GM21367 (cell line): ENCODE results near the gene MALL.
"Not testable (repeated sequence)": the region's sequence is repeated elsewhere in the genome, so short reads cannot be mapped to it uniquely, and the experiment has no call there.

Experiments used
- ATAC-seq: cut with Tn5 transposase; IDR thresholded peaks from one replicate; pipeline ENCODE4 v1.9.1; 2021; ENCODE audit not compliant: unreplicated experiment

Gene MALL

DNA sequence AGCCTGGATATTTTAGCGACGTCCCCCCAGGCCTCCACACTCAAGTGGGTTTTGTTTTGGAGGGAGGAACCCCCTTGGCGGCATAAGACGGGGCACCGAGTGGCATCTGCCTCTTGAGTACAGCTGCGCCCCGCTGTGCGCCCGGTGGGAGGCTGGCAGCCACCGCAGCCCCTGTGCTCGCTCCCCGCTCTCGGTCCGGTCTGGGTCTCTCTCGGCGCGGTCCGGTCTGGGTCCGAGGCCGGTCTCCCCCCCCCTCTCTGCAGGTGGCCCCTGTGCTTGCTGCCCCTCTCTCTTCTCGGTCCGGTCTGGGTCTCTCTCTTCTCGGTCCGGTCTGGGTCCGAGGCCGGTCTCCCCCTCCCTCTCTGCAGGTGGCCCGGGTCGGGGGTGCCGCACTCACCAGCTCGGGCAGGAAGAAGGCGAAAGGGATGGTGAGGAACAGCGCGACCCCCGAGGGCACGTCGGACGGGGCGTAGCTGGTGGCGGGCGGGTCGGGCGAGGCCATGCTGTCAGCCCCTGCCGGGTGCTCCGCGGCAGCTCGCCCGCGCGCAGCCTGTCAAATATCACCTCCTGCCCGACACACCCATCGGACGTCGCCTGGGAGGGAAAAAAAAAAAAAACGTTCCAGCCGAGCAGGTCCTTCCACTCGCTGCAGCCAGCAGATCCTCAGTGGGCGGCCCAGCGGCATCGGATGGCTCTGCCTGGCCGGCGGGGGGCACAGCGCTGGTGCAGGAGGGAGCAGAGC, at the start of gene MALL:
Gene MALL (minus strand): TSS at position 532 of the 742 bp plus-strand sequence. CDS start 30 bp downstream, at position 502.
- no peak for ATAC-seq

DNA sequence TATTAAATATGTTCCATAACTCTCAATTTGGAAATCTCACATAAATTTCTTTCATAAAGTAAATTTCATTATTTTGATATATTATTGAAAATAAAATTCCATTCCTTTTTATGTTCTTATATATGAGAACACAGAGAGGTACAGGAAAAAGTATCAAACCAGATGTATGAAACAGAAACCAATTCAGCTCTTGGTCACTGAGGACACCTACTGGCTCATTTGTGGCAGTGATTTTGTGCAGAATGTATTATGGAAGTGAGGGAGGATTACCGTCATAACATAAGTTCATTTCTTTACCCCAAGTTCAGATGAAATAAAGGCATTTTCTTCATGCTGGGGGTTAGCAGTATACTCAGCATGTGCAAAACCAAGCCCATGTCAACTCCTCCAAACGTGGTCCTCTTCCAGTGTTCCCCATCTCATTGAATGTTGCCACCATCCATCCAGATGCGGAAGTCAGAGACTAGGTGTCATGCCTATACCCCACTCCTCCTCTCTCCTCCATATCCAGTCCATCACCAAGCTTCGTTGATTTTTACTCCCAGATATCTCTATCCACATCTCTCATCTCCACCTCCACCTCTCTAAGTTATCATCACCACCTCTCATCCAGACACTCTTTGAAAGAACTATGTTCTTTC, 41.7 kb upstream of the MALL start:
- ATAC-seq, result peak; percentile 87

DNA sequence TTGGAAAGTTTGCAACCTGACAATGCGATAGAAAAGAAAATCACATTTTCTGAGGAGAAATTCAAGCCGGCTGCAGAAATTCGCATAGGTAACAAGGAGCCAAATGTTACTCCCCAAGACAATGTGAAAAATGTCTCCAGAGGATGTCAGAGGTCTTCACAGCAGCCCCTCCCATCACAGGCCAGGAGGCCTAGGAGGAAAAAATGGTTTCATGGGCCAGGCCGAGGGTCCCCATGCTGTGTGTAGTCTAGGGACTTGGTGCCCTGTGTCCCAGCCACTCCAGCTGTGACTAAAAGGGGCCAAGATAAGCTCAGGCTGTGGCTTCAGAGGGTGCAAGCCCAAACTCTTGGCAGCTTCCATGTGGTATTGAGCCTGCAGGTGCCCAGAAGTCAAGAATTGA, 39.2 kb upstream of the MALL start:
- ATAC-seq, result not testable (repeated sequence)

DNA sequence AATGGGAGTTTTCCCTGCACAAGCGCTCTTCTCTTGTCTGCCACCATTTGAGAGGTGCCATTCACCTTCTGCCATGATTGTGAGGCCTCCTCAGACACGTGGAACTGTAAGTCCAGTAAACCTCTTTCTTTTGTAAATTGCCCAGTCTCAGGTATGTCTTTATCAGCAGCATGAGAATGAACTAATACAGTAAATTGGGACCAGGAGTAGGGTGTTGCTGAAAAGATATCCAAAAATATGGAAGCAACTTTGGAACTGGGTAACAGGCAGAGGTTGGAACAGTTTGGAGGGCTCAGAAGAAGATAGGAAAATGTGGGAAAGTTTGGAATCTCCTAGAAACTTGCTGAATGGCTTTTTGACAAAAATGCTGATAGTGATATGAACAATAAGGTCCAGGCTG, 38.6 kb upstream of the MALL start:
- ATAC-seq, result not testable (repeated sequence)

DNA sequence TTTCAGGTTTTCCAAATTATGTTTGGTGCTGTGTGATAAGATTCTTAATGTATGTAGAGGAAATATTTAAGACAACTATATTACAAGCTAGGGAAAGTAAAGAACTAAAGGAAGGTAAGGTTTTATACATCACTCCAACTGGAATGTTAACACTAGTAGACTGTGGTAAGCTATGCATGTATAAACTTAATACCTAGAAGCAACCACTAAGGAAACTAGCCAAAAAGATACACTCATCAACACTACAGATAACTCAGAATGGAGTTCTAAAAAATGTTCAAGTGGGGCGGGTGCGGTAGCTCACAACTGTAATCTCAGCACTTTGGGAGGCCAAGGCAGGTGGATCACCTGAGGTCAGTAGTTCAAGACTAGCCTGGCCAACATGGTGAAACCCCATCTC, 37.8 kb upstream of the MALL start:
- no peak for ATAC-seq

DNA sequence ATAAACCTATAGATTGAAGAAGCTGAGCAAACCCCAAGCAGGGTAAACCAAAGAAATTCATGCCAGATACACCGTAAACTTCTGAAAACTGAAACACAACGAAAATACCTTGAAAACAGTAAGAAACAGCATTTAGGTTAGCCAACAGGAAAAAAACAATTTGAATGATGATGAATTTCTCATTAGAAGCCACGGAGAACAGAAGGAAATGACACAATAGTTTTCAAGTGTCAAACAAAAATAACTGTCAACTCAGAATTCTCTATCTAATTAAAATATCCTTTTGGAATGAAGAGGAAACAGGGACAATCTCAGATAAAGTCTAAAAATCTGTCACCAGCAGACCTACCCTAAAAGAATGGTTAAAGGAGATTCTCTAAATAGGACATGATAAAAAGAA, 37.3 kb upstream of the MALL start:
- no peak for ATAC-seq

DNA sequence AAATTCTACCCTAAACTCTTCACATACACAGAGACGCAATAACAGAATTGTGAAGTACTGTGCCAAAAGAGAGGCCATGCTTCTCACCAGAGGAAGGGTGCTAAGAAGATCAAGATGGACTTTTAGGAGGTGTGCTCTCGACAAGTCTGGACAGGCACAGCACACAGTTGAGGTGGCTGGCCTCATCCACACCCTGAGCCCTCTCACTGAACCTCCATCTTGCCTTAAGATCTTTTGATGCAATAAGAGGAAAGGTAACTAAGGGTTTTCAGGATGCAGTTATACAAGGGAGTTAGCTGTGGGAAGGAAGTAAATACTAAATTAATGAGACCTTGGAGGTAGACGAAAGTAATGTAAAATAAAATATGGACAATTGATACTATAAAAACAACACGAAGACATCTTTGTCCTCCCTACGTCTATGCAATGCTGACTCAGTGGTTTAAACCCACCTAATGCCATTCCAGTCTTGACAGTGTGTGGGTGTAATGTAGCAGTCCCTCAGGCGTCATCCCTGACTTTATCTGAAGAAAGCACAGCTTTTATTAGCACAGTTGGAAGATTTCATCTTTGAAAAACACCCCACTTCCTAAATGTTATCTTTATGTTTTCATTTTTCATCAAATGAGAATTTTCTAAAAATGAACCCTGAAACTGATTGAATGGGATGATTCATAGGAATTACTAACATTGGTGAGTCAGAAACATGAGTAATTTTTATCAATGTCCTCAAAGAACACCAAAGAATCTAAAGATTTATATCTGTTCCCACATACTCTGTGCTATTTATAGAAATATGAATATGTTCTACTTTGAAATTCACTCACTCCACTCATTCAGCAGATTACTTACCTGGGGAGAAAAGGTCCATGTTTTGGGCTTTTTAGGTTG, 34.0 kb upstream of the MALL start:
- ATAC-seq, result no peak

DNA sequence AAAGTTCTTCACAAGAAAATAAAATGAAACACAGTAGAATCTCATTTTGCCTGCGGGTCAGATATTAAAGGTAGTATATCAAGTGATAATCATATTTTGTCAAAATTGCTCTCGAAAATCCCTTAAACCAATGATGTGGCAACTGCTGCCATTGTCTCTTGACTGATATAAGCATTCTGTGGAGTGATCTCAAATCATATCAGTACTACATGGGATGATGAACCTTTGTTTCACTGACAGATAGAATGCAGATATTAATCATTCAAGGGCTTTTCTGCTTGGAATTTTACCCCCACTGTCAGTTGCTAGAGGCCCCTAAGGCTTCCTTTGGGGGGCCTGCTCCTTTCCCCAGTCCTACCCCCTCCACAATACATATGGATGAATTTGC, 31.3 kb upstream of the MALL start:
- ATAC-seq, result no peak

DNA sequence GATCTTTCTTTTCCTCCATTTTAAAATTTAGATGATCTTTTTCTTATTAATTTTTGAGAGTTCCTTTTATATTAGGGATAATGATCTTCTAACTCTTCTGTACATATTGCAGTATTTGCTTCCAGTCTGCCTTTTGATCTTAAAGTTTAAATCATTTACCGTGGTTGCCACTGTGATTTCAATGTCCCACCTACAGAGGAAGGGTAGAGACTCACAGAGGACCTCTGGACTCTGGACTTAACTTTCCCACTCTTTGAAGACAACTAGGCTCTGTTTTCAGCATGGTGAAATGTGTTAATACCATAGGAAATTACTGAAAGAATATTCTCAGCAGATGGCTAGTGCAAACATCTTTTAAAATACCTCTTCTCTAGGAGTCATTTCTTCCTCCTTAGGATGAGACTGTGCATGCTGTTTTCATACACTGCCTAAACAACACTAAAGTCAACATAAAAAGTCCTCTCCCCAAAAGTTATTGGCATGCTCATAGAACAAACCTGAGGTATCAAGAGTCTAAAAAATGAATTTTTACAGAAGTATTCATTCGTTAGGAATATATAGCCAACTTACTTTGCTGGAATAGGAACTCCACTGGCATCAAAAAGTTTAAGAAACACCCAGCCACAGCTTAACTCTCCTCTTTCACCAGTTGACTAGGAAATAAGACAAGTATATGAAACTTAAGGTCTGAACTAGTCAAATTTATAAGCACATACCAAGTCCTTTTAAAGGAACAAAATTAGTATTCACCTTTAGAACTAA, 30.7 kb upstream of the MALL start:
- no peak for ATAC-seq

DNA sequence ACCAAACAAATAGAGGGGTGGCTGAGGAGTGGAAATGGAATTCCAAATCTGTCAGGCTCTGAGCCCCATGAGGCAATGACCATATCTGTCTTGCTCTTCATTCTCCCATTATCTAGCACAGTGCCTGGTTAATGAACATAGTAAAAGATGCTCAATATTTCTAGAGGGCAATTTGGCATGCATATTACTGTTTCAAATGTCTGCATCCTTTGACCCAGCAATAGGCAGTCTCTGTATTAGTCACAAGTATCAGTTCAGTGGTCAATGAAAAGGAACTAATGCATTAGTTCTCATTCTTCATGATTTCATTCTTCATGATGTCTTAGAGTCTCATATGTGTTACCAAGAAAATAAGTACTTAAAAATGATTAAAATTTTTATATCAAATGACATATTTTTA, 28.4 kb upstream of the MALL start:
- no peak for ATAC-seq

DNA sequence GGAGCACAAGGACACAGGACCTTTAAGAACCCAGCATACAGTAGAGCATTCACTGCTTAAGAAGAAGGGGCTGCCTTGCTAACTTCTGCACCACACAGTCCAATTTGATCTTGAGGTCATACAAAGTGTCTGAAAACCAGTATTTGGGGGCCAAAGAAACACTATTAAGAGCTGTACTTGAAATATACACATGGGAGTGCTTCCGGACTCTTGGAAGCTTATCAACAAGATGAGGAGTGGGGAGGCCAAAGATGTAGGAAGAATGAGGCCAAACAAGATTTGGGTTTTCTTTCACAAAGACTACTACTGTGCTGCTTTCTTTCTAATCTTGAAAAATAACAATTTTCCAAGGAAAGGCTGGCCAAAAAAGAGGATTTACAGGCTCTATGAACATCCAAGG, 24.8 kb upstream of the MALL start:
- no peak for ATAC-seq

DNA sequence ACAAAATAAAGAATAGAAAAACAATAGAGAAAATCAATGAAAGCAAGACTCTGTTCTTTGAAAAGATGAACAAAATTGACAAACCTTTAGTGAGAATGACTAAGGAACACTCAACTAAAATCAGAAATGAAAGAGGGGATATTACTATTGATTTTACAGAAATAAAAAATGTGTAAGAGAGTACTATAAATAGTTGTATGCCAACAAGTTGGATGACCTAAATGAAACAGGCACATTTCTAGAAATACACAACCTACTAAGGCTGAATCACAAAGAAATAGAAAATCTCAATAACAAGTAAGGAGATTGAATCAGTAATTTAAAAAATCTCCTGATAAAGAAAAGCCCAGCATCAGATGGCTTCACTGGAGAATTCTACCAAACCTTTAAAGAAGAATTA, 18.4 kb upstream of the MALL start:
- ATAC-seq, result no peak

DNA sequence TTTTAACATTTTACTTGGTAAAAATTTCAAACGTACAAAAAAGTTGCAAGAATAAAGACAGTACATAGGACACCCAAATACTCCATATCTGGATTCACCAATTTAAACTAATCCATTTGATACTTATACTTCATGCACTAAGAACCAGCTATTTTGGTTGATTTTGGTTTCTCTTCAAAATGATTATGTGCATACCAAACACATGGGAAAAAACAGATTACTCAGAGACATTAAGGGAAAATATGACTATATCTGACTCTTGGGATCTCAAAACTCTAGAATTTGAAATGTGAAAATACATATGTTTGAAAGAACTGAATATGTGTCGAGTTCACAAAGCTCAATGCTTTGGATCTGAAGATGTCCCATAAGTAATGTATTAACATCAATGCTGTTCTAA, 15.5 kb upstream of the MALL start:
- no peak for ATAC-seq

DNA sequence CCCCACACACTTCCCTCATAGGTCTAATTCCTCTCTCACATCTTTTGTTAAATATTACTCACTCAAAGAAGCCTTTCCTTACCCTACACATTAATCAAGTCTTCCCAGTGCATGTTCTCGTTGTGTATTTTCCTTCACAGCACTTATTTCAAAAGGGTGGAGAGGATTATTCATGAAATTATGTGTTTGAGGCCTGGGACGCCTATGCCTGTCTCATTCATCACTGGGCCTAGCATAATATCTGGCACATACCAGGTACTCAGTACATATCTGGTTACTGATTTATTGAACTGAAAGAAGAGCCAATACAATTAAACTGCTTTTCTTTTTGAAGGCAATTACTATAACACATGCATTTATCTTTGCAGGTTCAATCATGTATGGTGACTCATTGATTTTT, 15.1 kb upstream of the MALL start:
- ATAC-seq, result no peak

DNA sequence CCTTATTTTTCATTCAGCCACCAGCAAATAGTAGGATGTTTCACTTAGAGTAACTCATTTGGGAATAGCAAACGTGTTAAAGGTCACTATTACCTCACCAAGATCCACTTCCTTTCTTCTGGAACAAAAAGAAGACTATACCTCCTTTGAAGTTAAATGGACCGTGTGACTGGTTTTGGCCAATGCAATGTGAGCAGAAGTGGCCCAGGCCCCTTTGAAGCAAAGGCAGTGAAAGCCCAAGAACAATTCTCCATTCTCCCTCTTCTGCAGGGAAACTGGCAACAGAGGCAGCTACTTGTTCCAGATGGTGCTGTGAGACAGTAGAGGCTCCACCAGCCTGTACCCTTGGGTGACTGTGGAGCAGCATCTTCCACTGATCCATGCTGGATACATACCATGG, 11.3 kb upstream of the MALL start:
- ATAC-seq, result no peak

DNA sequence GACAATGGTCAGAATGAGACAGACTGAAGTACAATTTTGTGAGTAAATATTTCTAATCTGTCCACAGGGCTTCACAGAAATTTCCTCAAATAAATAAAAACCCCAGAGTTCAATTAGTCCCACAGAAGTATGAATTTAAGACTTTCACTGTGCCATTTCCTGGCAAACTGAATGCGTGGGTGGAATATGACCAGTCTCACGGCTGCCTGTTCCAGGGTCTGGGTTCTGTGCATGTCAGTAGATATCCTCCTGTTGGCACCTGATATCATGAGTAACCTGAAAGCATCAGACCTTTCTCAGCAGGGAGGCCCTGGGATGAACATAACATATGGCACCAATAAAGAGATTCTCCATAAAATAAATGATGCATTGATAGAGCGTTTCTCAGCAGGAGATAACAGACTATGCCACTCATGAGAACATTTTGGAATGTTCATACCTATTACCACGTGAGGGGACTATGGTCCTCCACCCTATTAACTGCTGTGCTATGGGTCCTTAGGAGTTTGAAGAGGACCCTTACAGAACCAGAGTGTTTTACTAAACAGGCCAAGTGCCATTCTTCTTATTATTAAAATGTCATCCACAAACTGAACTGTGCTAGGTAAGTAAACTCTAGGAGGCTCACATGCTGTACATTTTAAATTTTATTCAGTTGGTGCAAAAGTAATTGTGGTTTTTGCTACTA, 10.6 kb upstream of the MALL start:
- no peak for ATAC-seq

DNA sequence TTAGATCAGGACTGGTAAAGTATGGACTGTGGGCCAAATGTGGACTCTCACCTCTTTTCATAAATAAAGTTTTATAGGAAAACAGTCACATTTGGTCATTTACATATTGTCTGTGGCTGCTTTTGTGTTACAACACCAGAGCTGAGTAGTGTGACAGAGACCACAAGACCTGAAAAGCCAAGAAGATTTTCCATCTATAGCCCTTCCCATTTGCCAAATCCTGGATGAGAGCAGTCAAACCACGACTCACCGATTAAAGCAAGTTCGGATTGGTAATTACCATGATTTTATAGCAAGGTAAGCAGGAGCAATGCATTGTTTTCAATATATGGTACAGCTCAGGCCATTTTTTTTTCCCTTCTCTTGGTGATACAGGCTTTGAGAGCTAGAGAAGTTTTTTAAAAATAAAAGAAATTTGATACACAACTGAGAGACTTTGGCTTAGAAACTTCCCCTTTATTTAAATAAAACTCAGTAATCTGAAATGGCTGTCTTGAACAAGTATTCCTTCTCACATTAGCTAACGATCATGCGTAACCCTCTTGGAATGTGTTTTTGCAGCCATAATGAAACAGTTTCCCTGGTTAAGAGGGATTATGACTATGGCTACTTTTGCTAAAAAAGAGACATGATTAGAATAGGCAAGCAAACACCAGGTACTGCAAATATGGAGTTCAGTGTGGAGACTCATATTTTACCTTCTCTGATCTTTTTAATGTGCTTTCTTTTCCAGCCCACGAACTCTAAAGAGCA, 9.5 kb upstream of the MALL start:
- no peak for ATAC-seq

DNA sequence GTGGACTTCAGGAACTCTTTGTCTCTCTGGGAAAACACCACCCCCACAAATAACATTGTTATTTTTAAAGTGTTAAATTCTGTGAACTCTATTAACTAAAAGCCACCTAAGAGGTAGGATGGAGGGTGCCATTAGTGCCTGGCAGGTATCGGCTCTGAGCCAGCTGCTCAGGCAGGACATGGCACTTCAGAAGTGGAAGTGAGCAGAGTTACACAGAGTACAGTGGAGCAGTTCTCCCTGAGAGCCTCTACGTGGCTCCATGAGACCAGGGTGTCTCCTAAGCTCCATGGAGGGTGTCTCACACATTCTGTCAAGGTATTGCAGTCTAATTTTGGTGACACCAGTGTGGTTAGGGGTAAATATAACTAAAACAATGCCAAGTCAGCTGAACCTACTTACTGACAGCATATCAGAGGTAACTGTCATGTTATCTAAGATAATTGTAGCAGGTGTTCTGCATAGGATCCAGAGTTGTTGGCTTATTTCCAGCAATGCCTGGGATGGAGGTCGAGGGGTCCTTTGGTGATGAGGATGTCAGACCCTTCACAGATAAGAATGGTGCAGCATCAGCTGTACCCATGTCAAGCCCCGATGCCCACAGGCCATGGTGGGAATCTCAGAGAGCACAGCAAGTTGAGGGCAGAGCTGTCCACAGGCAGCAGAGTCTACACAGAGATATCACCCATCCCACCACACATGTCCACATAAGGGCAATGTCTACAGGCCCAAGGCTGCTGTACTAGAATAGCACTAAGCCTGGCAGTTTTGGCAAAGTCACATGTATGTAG, 8.6 kb upstream of the MALL start:
- ATAC-seq, result no peak

DNA sequence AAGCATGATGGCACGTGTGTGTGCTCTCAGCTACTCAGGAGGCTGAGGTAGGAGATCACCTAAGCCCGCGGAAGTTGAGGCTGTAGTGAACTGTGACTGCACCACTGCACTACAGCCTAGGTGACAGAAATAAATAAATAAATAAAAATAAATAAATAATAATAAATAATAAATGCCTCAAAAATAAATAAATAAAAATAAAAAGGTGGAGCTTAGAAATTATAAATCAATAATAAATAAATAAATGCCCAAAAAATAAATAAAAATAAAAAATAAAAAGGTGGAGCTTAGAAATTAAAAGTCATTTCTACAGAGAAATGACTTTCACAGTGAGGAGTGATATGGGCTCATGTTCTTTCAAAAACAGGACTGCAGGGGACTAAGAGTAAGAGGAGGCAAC, 6.0 kb upstream of the MALL start:
- ATAC-seq, result no peak
